Measurements from ENCODE around the gene TRAF2. TPM values are rescaled to one million over a fixed set of nuclear protein-coding genes. Genes with fewer than 3 reads are reported as not detected.

TRAF2 gene
- polyA plus RNA-seq, 3 donors, result 1.6 to 6.1 (median 2.0) TPM

DNA sequence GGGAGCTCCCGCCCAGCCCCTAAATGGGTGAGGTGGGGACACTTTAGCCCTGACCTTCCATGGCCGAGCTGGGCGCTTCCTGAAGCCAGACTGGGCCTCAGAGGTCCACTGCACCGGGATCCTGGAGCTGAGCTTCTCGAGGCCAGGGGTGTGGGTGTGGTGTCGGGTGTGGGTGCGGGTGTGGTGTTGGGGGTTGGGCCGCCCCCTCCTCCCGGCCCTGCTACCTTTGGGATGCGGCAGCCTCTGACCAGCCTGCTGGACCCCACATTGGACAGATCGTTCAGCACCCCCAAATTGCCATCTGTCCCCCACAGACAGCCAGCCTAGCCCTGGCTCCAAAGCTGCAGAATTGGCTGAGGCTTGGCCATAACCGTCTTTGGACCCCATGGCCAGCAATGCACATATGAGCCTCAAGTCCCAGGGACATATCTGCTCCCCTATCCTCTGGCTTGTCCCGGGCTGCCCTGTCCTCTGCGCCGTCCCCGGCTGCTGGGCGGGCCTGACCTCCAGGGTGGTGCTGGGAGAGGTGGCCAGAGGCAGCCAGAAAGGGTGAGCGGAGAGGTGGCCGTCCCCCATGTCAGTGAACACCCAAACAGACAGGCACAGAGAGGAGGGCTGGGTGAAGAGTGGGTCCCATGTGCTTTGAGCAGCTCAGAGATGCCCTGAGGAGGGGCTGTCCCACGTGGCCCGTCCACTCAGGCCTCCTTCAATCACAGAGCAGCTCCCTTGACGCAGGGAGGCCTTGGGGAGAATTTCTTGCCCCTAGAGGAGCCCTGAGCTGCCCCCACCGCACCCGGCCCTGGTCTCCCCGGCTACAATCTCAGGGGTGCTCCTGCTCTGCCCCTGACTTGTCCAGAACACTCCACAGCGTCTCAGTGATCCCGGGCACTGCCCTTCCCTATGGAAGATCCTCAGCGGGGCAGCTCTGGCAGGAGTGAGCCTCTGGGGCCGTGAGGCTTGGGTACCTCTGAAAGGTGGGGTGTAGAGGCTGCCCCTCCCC, 87.6 kb downstream of the TRAF2 start:
- intact Hi-C loops (cut with micrococcal nuclease), result no loop called here
- H3K27ac Mint-ChIP-seq, result no peak overlapping the region
- peaks cover 0 to 1% (median 0%) of the 10 kb centered on the region in 7 donors for H3K9me3 Mint-ChIP-seq
- H3K9me3 ChIP-seq (replicated peaks in 1 of 2; ENCODE audit: control insufficient read depth in 1 of 2, insufficient read depth in 1 of 2, low read length in 2 of 2), result no peaks in the 10 kb centered on the region
- TF ChIP-seq, protein P1, sequence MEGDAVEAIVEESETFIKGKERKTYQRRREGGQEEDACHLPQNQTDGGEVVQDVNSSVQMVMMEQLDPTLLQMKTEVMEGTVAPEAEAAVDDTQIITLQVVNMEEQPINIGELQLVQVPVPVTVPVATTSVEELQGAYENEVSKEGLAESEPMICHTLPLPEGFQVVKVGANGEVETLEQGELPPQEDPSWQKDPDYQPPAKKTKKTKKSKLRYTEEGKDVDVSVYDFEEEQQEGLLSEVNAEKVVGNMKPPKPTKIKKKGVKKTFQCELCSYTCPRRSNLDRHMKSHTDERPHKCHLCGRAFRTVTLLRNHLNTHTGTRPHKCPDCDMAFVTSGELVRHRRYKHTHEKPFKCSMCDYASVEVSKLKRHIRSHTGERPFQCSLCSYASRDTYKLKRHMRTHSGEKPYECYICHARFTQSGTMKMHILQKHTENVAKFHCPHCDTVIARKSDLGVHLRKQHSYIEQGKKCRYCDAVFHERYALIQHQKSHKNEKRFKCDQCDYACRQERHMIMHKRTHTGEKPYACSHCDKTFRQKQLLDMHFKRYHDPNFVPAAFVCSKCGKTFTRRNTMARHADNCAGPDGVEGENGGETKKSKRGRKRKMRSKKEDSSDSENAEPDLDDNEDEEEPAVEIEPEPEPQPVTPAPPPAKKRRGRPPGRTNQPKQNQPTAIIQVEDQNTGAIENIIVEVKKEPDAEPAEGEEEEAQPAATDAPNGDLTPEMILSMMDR (IDR thresholded peaks at IDR 0.05), result no peak
- H3K36me3 ChIP-seq (replicated peaks in 1 of 2; ENCODE audit: control insufficient read depth in 1 of 2, insufficient read depth in 2 of 2, low read length in 2 of 2), result no peaks in the 10 kb centered on the region
- no peak overlapping the region for H3K4me3 ChIP-seq (replicated peaks in 1 of 3; ENCODE audit: low read depth in 2 of 3, low read length in 3 of 3)
- no peak for DNase-seq
- H3K27ac ChIP-seq (ENCODE audit: low read depth in 1 of 2, low read length in 2 of 2), result no peak overlapping the region
- H2AFZ ChIP-seq (ENCODE audit: insufficient read depth, low read depth, low read length, poor library complexity, severe bottlenecking), result no peak overlapping the region
- no peaks in the 10 kb centered on the region for H3K36me3 Mint-ChIP-seq
- H3K4me1 ChIP-seq (ENCODE audit: control insufficient read depth in 1 of 2, insufficient read depth in 2 of 2, low read length in 2 of 2), result peaks cover 22 to 35% of the 10 kb centered on the region in 2 donors
- H3K4me3 Mint-ChIP-seq, result no peak overlapping the region
- H3K27me3 ChIP-seq (ENCODE audit: control insufficient read depth in 2 of 2, insufficient read depth in 2 of 2, low read length in 2 of 2), result peaks cover 0 to 20% of the 10 kb centered on the region in 2 donors
- peaks cover 19% of the 10 kb centered on the region for H3K4me1 Mint-ChIP-seq
- H3K4me2 ChIP-seq (replicated peaks; ENCODE audit: extremely low read depth, low read length, poor library complexity, severe bottlenecking), result no peak overlapping the region
- no peak overlapping the region for H3K9ac ChIP-seq (ENCODE audit: insufficient read depth, low read length, poor library complexity, severe bottlenecking)
- WGBS (ENCODE audit: insufficient coverage), result 91% methylated on average over 19 of the region's 29 CpGs
- no peaks in the 10 kb centered on the region for H3K79me2 ChIP-seq (ENCODE audit: insufficient read depth, low read length)
- H3K27me3 Mint-ChIP-seq (ENCODE audit: low read depth in 3 of 3), result peaks cover 12 to 42% (median 17%) of the 10 kb centered on the region in 3 donors
- H4K20me1 ChIP-seq (ENCODE audit: insufficient read depth, low read length), result no peaks in the 10 kb centered on the region

DNA sequence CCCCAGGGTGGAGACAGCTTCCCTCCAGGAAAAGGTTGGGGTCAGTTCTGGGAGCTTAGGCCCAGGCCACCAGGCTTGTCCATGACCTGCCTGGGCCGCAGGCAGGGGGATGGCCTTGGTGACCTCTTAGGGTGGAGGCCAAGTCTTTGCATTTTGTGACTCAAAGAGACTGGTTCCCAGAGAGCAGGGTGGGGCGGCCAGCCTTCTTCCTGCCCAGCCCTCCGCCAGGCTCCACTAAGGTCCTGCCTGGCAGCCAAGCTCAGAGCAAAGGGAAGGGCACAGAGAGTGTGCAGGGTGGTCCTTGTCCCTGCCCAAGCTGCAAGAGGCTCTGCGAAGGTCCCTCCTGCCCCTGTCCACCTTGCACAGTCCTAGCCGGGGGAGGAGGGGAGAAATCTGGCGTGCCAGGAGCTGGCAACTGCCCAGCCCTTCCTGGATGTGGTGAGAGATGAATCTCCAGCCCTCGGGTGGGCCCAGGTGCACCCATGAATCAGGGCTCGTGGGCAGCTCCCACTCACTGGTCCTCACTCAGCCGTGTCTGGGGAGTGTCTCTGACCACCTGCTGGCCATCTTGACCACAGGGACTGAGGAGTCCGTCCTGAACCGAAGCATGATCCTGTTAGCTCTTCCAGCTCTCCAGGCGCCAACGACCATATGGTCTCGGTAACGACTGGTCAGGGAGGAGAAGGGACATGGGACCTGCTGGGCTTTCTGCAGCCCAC, 88.7 kb downstream of the TRAF2 start:
- WGBS (ENCODE audit: insufficient coverage), result 31% methylated on average over 11 of the region's 15 CpGs
- Mint-ChIP-seq H3K4me3 (peak overlapping the region; percentile 20 to 70), H3K9me3 (peaks cover 0 to 2% (median 0%) of the 10 kb centered on the region in 7 donors), H3K27ac (peak overlapping the region in 2 of 7 donors; percentile 26 to 30), H3K4me1 (peaks cover 19% of the 10 kb centered on the region), H3K36me3 (no peaks in the 10 kb centered on the region), H3K27me3 (ENCODE audit: low read depth in 3 of 3) (peaks cover 12 to 44% (median 21%) of the 10 kb centered on the region in 3 donors)
- TF ChIP-seq, protein P1 (IDR thresholded peaks at IDR 0.05), result no peak
- intact Hi-C loops (cut with micrococcal nuclease), result no loop called here
- H3K27me3 ChIP-seq (ENCODE audit: control insufficient read depth in 2 of 2, insufficient read depth in 2 of 2, low read length in 2 of 2), result peaks cover 0 to 20% of the 10 kb centered on the region in 2 donors
- H3K4me1 ChIP-seq (ENCODE audit: control insufficient read depth in 1 of 2, insufficient read depth in 2 of 2, low read length in 2 of 2), result peaks cover 22 to 35% of the 10 kb centered on the region in 2 donors
- H3K4me2 ChIP-seq (replicated peaks; ENCODE audit: extremely low read depth, low read length, poor library complexity, severe bottlenecking), result peak overlapping the region; percentile 37
- peak overlapping the region; percentile 39 for H3K9ac ChIP-seq (ENCODE audit: insufficient read depth, low read length, poor library complexity, severe bottlenecking)
- H3K4me3 ChIP-seq (replicated peaks in 1 of 3; ENCODE audit: low read depth in 2 of 3, low read length in 3 of 3), result peak overlapping the region in 1 of 3 experiments; percentile 37
- no peak overlapping the region for H3K27ac ChIP-seq (ENCODE audit: low read depth in 1 of 2, low read length in 2 of 2)
- H2AFZ ChIP-seq (ENCODE audit: insufficient read depth, low read depth, low read length, poor library complexity, severe bottlenecking), result peak overlapping the region; percentile 44
- DNase-seq, result peak in 2 of 3 donors; percentile 25 to 29
- H3K36me3 ChIP-seq (replicated peaks in 1 of 2; ENCODE audit: control insufficient read depth in 1 of 2, insufficient read depth in 2 of 2, low read length in 2 of 2), result no peaks in the 10 kb centered on the region
- no peaks in the 10 kb centered on the region for H3K9me3 ChIP-seq (replicated peaks in 1 of 2; ENCODE audit: control insufficient read depth in 1 of 2, insufficient read depth in 1 of 2, low read length in 2 of 2)
- H3K79me2 ChIP-seq (ENCODE audit: insufficient read depth, low read length), result no peaks in the 10 kb centered on the region
- H4K20me1 ChIP-seq (ENCODE audit: insufficient read depth, low read length), result no peaks in the 10 kb centered on the region
